ENCODE results near the gene EFNB2.

The EFNB2 gene

GRCh38 chr13:106450991-106451390 lies 84.5 kb downstream of the EFNB2 start:
- in situ Hi-C loops (cut with HindIII; ENCODE audit: low sequenced_read_pairs) = no loop called here
- TF ChIP-seq CTCF (IDR thresholded peaks at IDR 0.05; ENCODE audit: low read depth, low read length) = no peak
- no peak overlapping the region for H3K4me3 ChIP-seq (ENCODE audit: low read depth, low read length)
- DNase-seq (ENCODE audit: low read depth, low spot score) = no peak

GRCh38 chr13:106449096-106449495 lies 86.4 kb downstream of the EFNB2 start:
- TF ChIP-seq CTCF (IDR thresholded peaks at IDR 0.05; ENCODE audit: low read depth, low read length) = no peak
- no peak for DNase-seq (ENCODE audit: low read depth, low spot score)
- in situ Hi-C loops (cut with HindIII; ENCODE audit: low sequenced_read_pairs) = no loop called here
- no peak overlapping the region for H3K4me3 ChIP-seq (ENCODE audit: low read depth, low read length)

- no peak overlapping the region for H3K4me3 ChIP-seq (ENCODE audit: low read depth, low read length)
- in situ Hi-C loops (cut with HindIII; ENCODE audit: low sequenced_read_pairs) = no loop called here
- DNase-seq (ENCODE audit: low read depth, low spot score) = peak; percentile 32
- TF ChIP-seq CTCF (IDR thresholded peaks at IDR 0.05; ENCODE audit: low read depth, low read length) = no peak
These were observed 89.5 kb downstream of the EFNB2 start for GRCh38 chr13:106445996-106446395.

GRCh38 chr13:106443607-106444322 lies 91.7 kb downstream of the EFNB2 start:
- in situ Hi-C loops (cut with HindIII; ENCODE audit: low sequenced_read_pairs) = no loop called here
- TF ChIP-seq CTCF (IDR thresholded peaks at IDR 0.05; ENCODE audit: low read depth, low read length) = no peak
- H3K4me3 ChIP-seq (ENCODE audit: low read depth, low read length) = no peak overlapping the region
- DNase-seq (ENCODE audit: low read depth, low spot score) = no peak

GRCh38 chr13:106440866-106441265 lies 94.6 kb downstream of the EFNB2 start:
- in situ Hi-C loops (cut with HindIII; ENCODE audit: low sequenced_read_pairs) = no loop called here
- no peak for DNase-seq (ENCODE audit: low read depth, low spot score)
- H3K4me3 ChIP-seq (ENCODE audit: low read depth, low read length) = no peak overlapping the region
- TF ChIP-seq CTCF (IDR thresholded peaks at IDR 0.05; ENCODE audit: low read depth, low read length) = no peak

Data from astrocyte of the spinal cord (primary cell).